Stimulated activated CD8-positive, alpha-beta memory T cell treated with anti-CD3 and anti-CD28 coated beads, Interleukin-15, amount 100 ng/mL, for 1 hour (primary cell): ENCODE results near the gene JMJD6.
A peak's percentile ranks its signal among the peaks of the same experiment; 100 is the strongest.
"Not testable (repeated sequence)": the region's sequence is repeated elsewhere in the genome, so short reads cannot be mapped to it uniquely, and the experiment has no call there.

ENCODE experiments used
- DNase-seq: peaks from one replicate; pipeline ENCODE4 v3.0.0-alpha.2; 2020; ENCODE audit warnings: low read depth

JMJD6 gene

GRCh38 chr17:76736349-76737081 is 10.1 kb upstream of the JMJD6 start:
- no peak for DNase-seq

GRCh38 chr17:76735586-76736348 is 9.4 kb upstream of the JMJD6 start:
- DNase-seq: no peak

- no peak for DNase-seq
Measured at GRCh38 chr17:76735006-76735405, 8.6 kb upstream of the JMJD6 start.

- no peak for DNase-seq
Measured at GRCh38 chr17:76734080-76734840, 7.9 kb upstream of the JMJD6 start.

- no peak for DNase-seq
Measured at GRCh38 chr17:76733618-76733957, 7.2 kb upstream of the JMJD6 start.

GRCh38 chr17:76732734-76733617 is 6.6 kb upstream of the JMJD6 start:
- no peak for DNase-seq

- DNase-seq: not testable (repeated sequence)
Measured at GRCh38 chr17:76731800-76732733, 5.7 kb upstream of the JMJD6 start.

- DNase-seq: no peak
Measured at GRCh38 chr17:76727745-76728456, 1.5 kb upstream of the JMJD6 start.

GRCh38 chr17:76726776-76727718 is 641 bp upstream of the JMJD6 start, which contains the start of gene METTL23:
METTL23 (plus strand) TSS chr17:76726839; CDS start chr17:76729711, 2,872 bp downstream.
- DNase-seq: peak; percentile 54

GRCh38 chr17:76725580-76726230 is 701 bp downstream of the JMJD6 start:
- peak; percentile 32 for DNase-seq

- DNase-seq: no peak
Measured at GRCh38 chr17:76723812-76724211, 2.6 kb downstream of the JMJD6 start.

- not testable (repeated sequence) for DNase-seq
Measured at GRCh38 chr17:76722977-76723376, 3.4 kb downstream of the JMJD6 start.

- DNase-seq: no peak
Measured at GRCh38 chr17:76722279-76722678, 4.1 kb downstream of the JMJD6 start.

GRCh38 chr17:76721463-76721862 is 4.9 kb downstream of the JMJD6 start:
- no peak for DNase-seq

- DNase-seq: no peak
Measured at GRCh38 chr17:76720941-76721340, 5.5 kb downstream of the JMJD6 start.

- DNase-seq: no peak
Measured at GRCh38 chr17:76720211-76720610, 6.2 kb downstream of the JMJD6 start.

- DNase-seq: no peak
Measured at GRCh38 chr17:76718516-76718915, 7.9 kb downstream of the JMJD6 start.

GRCh38 chr17:76716839-76717215 is 9.6 kb downstream of the JMJD6 start:
- DNase-seq: no peak
